Right lobe of liver (tissue), 6 donors: ENCODE data around the gene NUDC. TPM values are rescaled to one million over a fixed set of nuclear protein-coding genes. Genes with fewer than 3 reads are reported as not detected.

Source experiments
- ATAC-seq, 4 donors: fragments of 200-7000 bp; cut with Tn5 transposase; one replicate each; pipeline ENCODE4 v1.9.1; 2020; ENCODE audit warnings: mild to moderate bottlenecking in 4 of 4, moderate library complexity in 4 of 4
- DNase-seq, 3 donors: peaks; one replicate each; pipeline ENCODE4 v3.0.0-alpha.2; 2020
- H3K27ac ChIP-seq, 3 donors: fragments of 200-600 bp; one replicate each; pipeline ENCODE4 v1.8.0; 2022
- H3K27me3 ChIP-seq, 2 donors: fragments of 200-600 bp; one replicate each; pipeline ENCODE4 v1.8.0; 2022
- H3K36me3 ChIP-seq, 4 donors: fragments of 200-600 bp; sonication (generic) in 1 of 4; one replicate each; pipeline versions ENCODE4 v1.5.1 to v1.8.0; 2017 to 2022; ENCODE audit warnings: control low read depth in 1 of 4
- H3K4me1 ChIP-seq, 4 donors: fragments of 200-600 bp; sonication (generic) in 1 of 4; one replicate each; pipeline versions ENCODE4 v1.5.1 to v1.8.0; 2017 to 2022; ENCODE audit warnings: control low read depth in 1 of 4
- H3K4me3 ChIP-seq, 3 donors: fragments of 200-600 bp; one replicate each; pipeline ENCODE4 v1.8.0; 2022
- H3K9me3 ChIP-seq, 4 donors: fragments of 200-600 bp; sonication (generic) in 1 of 4; one replicate each; pipeline versions ENCODE4 v1.5.1 to v1.8.0; 2017 to 2022; ENCODE audit warnings: control low read depth in 1 of 4
- CTCF ChIP-seq, 4 donors: fragments of 200-600 bp in 3 of 4; fragments of 450-650 bp in 1 of 4; IDR thresholded peaks; one replicate each; pipeline versions ENCODE4 v1.5.1 to v1.8.0; 2016 to 2022; ENCODE audit warnings: antibody characterized with exemption in 4 of 4, mild to moderate bottlenecking in 2 of 4
- POLR2A ChIP-seq: fragments of 450-650 bp; IDR thresholded peaks from one replicate; pipeline ENCODE4 v1.6.1; 2017; ENCODE audit warnings: antibody characterized with exemption, mild to moderate bottlenecking
- WGBS: methylation state at CpG from one replicate; pipeline ENCODE4 v1.1.6; 2018; ENCODE audit warnings: low coverage, low lambda C conversion rate; ENCODE audit not compliant: insufficient coverage; ENCODE audit errors: missing lambda C conversion rate; 5-methylcytosine and 5-hydroxymethylcytosine counted together
- intact Hi-C, 2 donors: fragments of 100-400 bp; cut with DNase I; formaldehyde crosslinking; loops; one replicate each; pipeline versions ENCODE4 v1.11.2 to v1.14.1; 2022
- total RNA-seq, 6 experiments: library from RNA; depleted of rRNA in 2 of 6; stranded (reverse); fragments of >200 nt in 2 of 6; fragmentation: NEBNext Ultra II Directional in 3 of 6; extraction: Animal tissue kit (Norgen Biotek cat#: 25700) in 3 of 6; gene quantifications; one replicate each; pipeline versions ENCODE4 v1.1.0 to v1.2.4, GENCODE V29; 2016 to 2023
- donor health status: DM: no; HTN: yes; CAD: no.
- donor health status: DM: no; HTN: no; CAD: no.
- donor health status: DM: no; HTN: no; CAD: no.
- donor health status: DM: no; HTN: yes; CAD: no.
- donor health status: DM: no; HTN: yes; CAD: no.

Gene NUDC
- total RNA-seq, 6 experiments from 2014 or later, result 40.9 to 60.8 (median 48.4) TPM

- TF ChIP-seq POLR2A (no peak), CTCF (IDR thresholded peaks at IDR 0.05) (no peak)
- no peak for DNase-seq
- Histone ChIP-seq H3K27ac (no peak overlapping the region), H3K4me1 (peaks cover 0 to 2% (median 0%) of the 10 kb centered on the region in 4 donors), H3K4me3 (no peak overlapping the region), H3K27me3 (no peaks in the 10 kb centered on the region), H3K9me3 (no peaks in the 10 kb centered on the region), H3K36me3 (no peaks in the 10 kb centered on the region)
- no peak for ATAC-seq
- intact Hi-C loops, result no loop called here
- no CpG with 5 or more reads among the region's 3 CpGs for WGBS
Observed at GRCh38 chr1:26971590-26971989, 50.0 kb downstream of the NUDC start.

- ATAC-seq (no peak), DNase-seq (no peak)
- TF ChIP-seq CTCF (IDR thresholded peaks at IDR 0.05), result no peak
- TF ChIP-seq POLR2A, result no peak
- Histone ChIP-seq H3K9me3 (no peaks in the 10 kb centered on the region), H3K36me3 (no peaks in the 10 kb centered on the region), H3K27ac (no peak overlapping the region), H3K4me1 (no peaks in the 10 kb centered on the region), H3K4me3 (no peak overlapping the region), H3K27me3 (no peaks in the 10 kb centered on the region)
- 47% methylated on average over 6 of the region's 6 CpGs for WGBS
- intact Hi-C loops, result no loop called here
Observed at GRCh38 chr1:26972390-26972789, 50.8 kb downstream of the NUDC start.

- 92% methylated on average over 4 of the region's 4 CpGs for WGBS
Observed at GRCh38 chr1:26972821-26973220, 51.3 kb downstream of the NUDC start.

GRCh38 chr1:26976621-26977510 is 55.3 kb downstream of the NUDC start:
- intact Hi-C loops, result no loop called here
- no peak for ATAC-seq
- 83% methylated on average over 3 of the region's 3 CpGs for WGBS

More at GRCh38 chr1:26972821-26973220, 51.3 kb downstream of the NUDC start:
- Histone ChIP-seq H3K27me3 (no peaks in the 10 kb centered on the region), H3K4me1 (no peaks in the 10 kb centered on the region), H3K4me3 (no peak overlapping the region), H3K27ac (no peak overlapping the region), H3K36me3 (no peaks in the 10 kb centered on the region), H3K9me3 (no peaks in the 10 kb centered on the region)
- DNase-seq (no peak), ATAC-seq (no peak)
- no peak for TF ChIP-seq POLR2A
- no peak for TF ChIP-seq CTCF (IDR thresholded peaks at IDR 0.05)
- intact Hi-C loops, result no loop called here

More at GRCh38 chr1:26976621-26977510, 55.3 kb downstream of the NUDC start:
- no peaks in the 10 kb centered on the region for H3K4me1 ChIP-seq
- no peaks in the 10 kb centered on the region for H3K36me3 ChIP-seq
- no peak for TF ChIP-seq POLR2A
- no peak for TF ChIP-seq CTCF (IDR thresholded peaks at IDR 0.05)
- no peaks in the 10 kb centered on the region for H3K9me3 ChIP-seq
- H3K4me3 ChIP-seq, result no peak overlapping the region
- H3K27ac ChIP-seq, result no peak overlapping the region
- H3K27me3 ChIP-seq, result no peaks in the 10 kb centered on the region
- DNase-seq, result no peak
